GM18511 (cell line): ENCODE results near the gene STMP1.

Experiments
- ATAC-seq: cut with Tn5 transposase; IDR thresholded peaks from one replicate; pipeline ENCODE4 v1.9.1; 2021; ENCODE audit warnings: mild to moderate bottlenecking, moderate library complexity; ENCODE audit not compliant: unreplicated experiment

STMP1 gene

DNA sequence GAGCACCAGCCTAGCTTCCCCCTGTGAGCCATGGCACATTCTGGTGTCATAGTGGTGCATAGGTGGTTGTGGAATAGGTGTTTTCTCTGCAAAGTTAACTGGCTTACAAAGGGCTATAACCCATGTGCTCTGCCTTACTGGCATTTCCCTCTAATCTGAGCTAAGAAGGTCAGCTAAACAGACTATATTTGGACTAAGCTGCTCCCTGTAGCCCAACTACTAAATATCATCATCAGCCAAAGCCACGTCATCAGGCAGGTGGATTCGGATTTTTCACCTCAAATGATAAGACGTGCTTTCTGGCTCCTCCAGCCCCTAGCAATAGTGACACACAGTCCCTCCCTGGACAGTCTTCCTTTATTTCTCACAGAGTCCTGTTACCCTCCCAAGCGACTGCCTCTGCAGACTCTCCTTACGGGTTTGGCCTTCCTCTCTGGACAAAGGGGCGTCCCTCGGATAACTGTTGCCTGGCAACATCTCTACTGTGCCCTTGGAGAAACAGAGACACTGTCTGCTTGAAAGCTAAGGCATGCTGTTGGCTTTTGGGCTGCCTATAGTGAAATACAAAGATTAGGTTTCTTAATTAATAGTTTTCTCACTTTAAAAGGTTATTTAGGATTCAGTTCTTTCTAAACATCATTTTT lies 56.6 kb downstream of the STMP1 start:
- ATAC-seq, result no peak

- no peak for ATAC-seq
Measured at GRCh38 chr7:135719688-135720087, 57.4 kb downstream of the STMP1 start.

DNA sequence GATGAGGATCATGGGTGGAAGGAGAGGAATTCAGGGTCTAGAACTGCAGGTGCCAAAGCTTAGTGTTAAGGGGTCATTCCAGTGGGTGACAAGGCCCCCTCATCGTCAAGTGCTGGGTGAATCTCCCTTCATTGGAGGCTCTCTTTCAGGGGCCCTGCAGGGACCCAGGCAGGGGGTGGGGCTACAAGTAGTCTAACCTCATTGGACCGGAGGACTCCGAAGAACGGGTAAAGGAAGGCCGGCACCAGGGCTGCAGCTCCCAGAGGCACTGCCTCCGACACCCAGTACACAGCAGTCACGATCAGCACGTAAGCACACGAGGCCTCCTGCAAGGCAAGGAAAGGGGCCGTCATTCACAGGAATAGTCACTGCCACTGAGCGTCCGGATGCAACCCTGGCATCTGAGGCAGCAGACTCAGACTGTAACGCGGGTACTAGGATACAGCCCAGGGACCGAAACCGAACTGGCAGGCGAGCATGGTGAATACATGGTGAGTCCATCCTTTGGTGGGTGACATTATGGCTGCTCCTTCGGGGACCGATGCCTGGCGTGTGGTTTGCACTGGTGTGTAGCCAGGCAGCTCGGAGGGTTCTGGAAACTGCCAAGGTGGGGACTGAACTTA lies 59.0 kb downstream of the STMP1 start:
- no peak for ATAC-seq

DNA sequence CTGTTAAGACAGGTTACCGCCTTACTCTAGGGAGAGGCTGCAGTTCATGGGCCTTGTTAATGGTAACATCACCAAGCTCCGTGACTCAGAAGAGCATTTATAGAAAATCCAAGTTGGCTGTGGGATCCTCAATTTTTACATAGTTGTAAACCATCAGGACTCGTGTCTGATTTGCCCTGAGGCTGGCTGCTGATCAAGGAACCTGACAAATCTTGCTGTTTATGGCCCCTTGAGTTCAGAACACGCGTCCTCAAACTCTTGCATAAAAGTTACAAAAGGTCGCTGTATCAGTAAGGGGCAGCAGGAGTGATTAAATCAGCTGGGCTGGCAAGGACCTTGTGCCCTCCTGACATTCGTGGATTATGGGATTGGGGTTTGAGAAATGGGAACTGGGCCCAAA lies 61.1 kb downstream of the STMP1 start:
- no peak for ATAC-seq
